NCI-H526 (cell line): ENCODE measurements around the gene SPAG16.
A peak's percentile ranks its signal among the peaks of the same experiment; 100 is the strongest.

ENCODE experiments used
- DNase-seq, 2 experiments: peaks; one replicate each; lab custom pipeline; 2025; lab: John Stamatoyannopoulos, UW

Gene SPAG16

GRCh38 chr2:214075456-214075855, 791.2 kb downstream of the SPAG16 start:
- no peak for DNase-seq

GRCh38 chr2:214076527-214076926, 792.3 kb downstream of the SPAG16 start:
- no peak for DNase-seq

- DNase-seq, result no peak
These were observed 793.5 kb downstream of the SPAG16 start for GRCh38 chr2:214077727-214078126.

- DNase-seq, result no peak
These were observed 794.8 kb downstream of the SPAG16 start for GRCh38 chr2:214079032-214079431.

- DNase-seq, result no peak
These were observed 804.3 kb downstream of the SPAG16 start for GRCh38 chr2:214088536-214088935.

- no peak for DNase-seq
These were observed 812.0 kb downstream of the SPAG16 start for GRCh38 chr2:214096208-214096715.

- DNase-seq, result no peak
These were observed 814.5 kb downstream of the SPAG16 start for GRCh38 chr2:214098811-214099210.

GRCh38 chr2:214100488-214100887, 816.2 kb downstream of the SPAG16 start:
- no peak for DNase-seq

- DNase-seq, result no peak
These were observed 819.2 kb downstream of the SPAG16 start for GRCh38 chr2:214103276-214104001.

GRCh38 chr2:214104219-214104618, 820.0 kb downstream of the SPAG16 start:
- DNase-seq, result peak in 1 of 2 experiments; percentile 2

GRCh38 chr2:214104967-214105366, 820.7 kb downstream of the SPAG16 start:
- DNase-seq, result no peak

- DNase-seq, result no peak
These were observed 823.5 kb downstream of the SPAG16 start for GRCh38 chr2:214107726-214108125.

GRCh38 chr2:214108598-214108997, 824.3 kb downstream of the SPAG16 start:
- no peak for DNase-seq

GRCh38 chr2:214117054-214117453, 832.8 kb downstream of the SPAG16 start:
- DNase-seq, result no peak

GRCh38 chr2:214126135-214126534, 841.9 kb downstream of the SPAG16 start:
- no peak for DNase-seq

- no peak for DNase-seq
These were observed 842.9 kb downstream of the SPAG16 start for GRCh38 chr2:214127170-214127569.

- no peak for DNase-seq
These were observed 843.3 kb downstream of the SPAG16 start for GRCh38 chr2:214127571-214127970.

GRCh38 chr2:214128040-214128439, 843.8 kb downstream of the SPAG16 start:
- DNase-seq, result no peak

GRCh38 chr2:214130114-214130513, 845.9 kb downstream of the SPAG16 start:
- no peak for DNase-seq

GRCh38 chr2:214135966-214136365, 851.7 kb downstream of the SPAG16 start:
- no peak for DNase-seq

GRCh38 chr2:214138779-214139178, 854.5 kb downstream of the SPAG16 start:
- no peak for DNase-seq

GRCh38 chr2:214139630-214140284, 855.5 kb downstream of the SPAG16 start:
- no peak for DNase-seq

GRCh38 chr2:214156971-214157370, 872.7 kb downstream of the SPAG16 start:
- DNase-seq, result no peak
